ENCODE results near the gene GDF10. TPM values are rescaled to one million over a fixed set of nuclear protein-coding genes. Genes with fewer than 3 reads are reported as not detected.

Gene GDF10
- total RNA-seq, 1 donor from 2014 or later: 3.1 TPM

GRCh38 chr10:47276071-47276470, 23.9 kb upstream of the GDF10 start:
- no peak for DNase-seq

GRCh38 chr10:47276576-47277351, 23.2 kb upstream of the GDF10 start:
- no peak for DNase-seq

GRCh38 chr10:47277352-47278151, 22.4 kb upstream of the GDF10 start:
- DNase-seq: no peak

- no peak for DNase-seq
Measured at GRCh38 chr10:47278152-47278473, 21.9 kb upstream of the GDF10 start.

- DNase-seq: no peak
Measured at GRCh38 chr10:47278720-47279119, 21.3 kb upstream of the GDF10 start.

- DNase-seq: no peak
Measured at GRCh38 chr10:47279276-47279675, 20.7 kb upstream of the GDF10 start.

GRCh38 chr10:47282005-47282656, 17.9 kb upstream of the GDF10 start:
- no peak for DNase-seq

GRCh38 chr10:47282657-47283018, 17.4 kb upstream of the GDF10 start:
- DNase-seq: no peak

GRCh38 chr10:47283101-47283630, 16.8 kb upstream of the GDF10 start:
- no peak for DNase-seq

GRCh38 chr10:47283848-47284247, 16.1 kb upstream of the GDF10 start:
- DNase-seq: no peak

GRCh38 chr10:47285381-47286115, 14.4 kb upstream of the GDF10 start:
- DNase-seq: no peak

- no peak for DNase-seq
Measured at GRCh38 chr10:47286116-47286505, 13.9 kb upstream of the GDF10 start.

GRCh38 chr10:47286591-47287315, 13.2 kb upstream of the GDF10 start:
- DNase-seq: no peak

- no peak for DNase-seq
Measured at GRCh38 chr10:47287365-47287802, 12.6 kb upstream of the GDF10 start.

- no peak for DNase-seq
Measured at GRCh38 chr10:47287805-47288204, 12.2 kb upstream of the GDF10 start.

- no peak for DNase-seq
Measured at GRCh38 chr10:47288236-47288635, 11.8 kb upstream of the GDF10 start.

GRCh38 chr10:47288916-47289495, 11.0 kb upstream of the GDF10 start:
- no peak for DNase-seq

- no peak for DNase-seq
Measured at GRCh38 chr10:47289921-47290320, 10.1 kb upstream of the GDF10 start.

GRCh38 chr10:47290338-47290737, 9.7 kb upstream of the GDF10 start:
- no peak for DNase-seq

- DNase-seq: no peak
Measured at GRCh38 chr10:47291682-47292081, 8.3 kb upstream of the GDF10 start.

GRCh38 chr10:47294057-47294456, 5.9 kb upstream of the GDF10 start:
- no peak for DNase-seq
